K562 (cell line): ENCODE measurements around the gene PRM3. TPM values are rescaled to one million over a fixed set of nuclear protein-coding genes. Genes with fewer than 3 reads are reported as not detected.

ENCODE experiments used
- ARID2 ChIP-seq: fragments of 450-650 bp; IDR thresholded peaks from 2 replicates; pipeline ENCODE4 v1.6.1; 2017; ENCODE audit warnings: antibody characterized with exemption, mild to moderate bottlenecking
- GABPA ChIP-seq: fragments of 200-800 bp; sonication (Bioruptor generic); conservative IDR thresholded peaks from 2 replicates; pipeline ENCODE4 v1.6.1; 2016; ENCODE audit warnings: low read depth, missing genetic modification characterization, missing compliant biosample characterization
- SMARCE1 ChIP-seq: fragments of 450-650 bp; IDR thresholded peaks from 2 replicates; pipeline ENCODE4 v1.7.1; 2016; ENCODE audit warnings: mild to moderate bottlenecking
- SUPT5H ChIP-seq: fragments of 450-650 bp; IDR thresholded peaks from 2 replicates; pipeline ENCODE4 v1.6.1; 2016
- U2AF2 ChIP-seq: fragments of 200-400 bp; formaldehyde crosslinking; optimal IDR thresholded peaks from 2 replicates; pipeline ENCODE3; 2017; ENCODE audit warnings: low read depth, mild to moderate bottlenecking, low read length
- polyA plus RNA-seq, 8 experiments: library from polyadenylated mRNA; depleted of rRNA in 4 of 8; stranded (reverse) in 5 of 8; unstranded in 3 of 8; fragments of >200 nt; fragmentation: Nextera tagmentation in 2 of 8; fragmentation: Illumina TruSeq in 1 of 8; extraction: Ambion mirVana in 2 of 8; extraction: Trizol in 1 of 8; gene quantifications; 2 replicates each; pipeline versions ENCODE4 v1.2.1 to v1.2.3, GENCODE V29; 2011 to 2014; ENCODE audit warnings: inconsistent platforms in 1 of 8, missing spikeins in 1 of 8
- total RNA-seq, 7 experiments: library from RNA; depleted of rRNA in 6 of 7; stranded (reverse); fragments of >200 nt in 6 of 7; fragmentation: Illumina TruSeq in 2 of 7; extraction: Trizol in 2 of 7; gene quantifications; 2 replicates each; pipeline versions ENCODE4 v1.2.1 to v1.2.3, GENCODE V29; 2011 to 2021; ENCODE audit warnings: low replicate concordance in 1 of 7
- TF ChIP-seq, protein P1 (sequence below): sonication (generic); formaldehyde crosslinking; IDR thresholded peaks from 2 replicates; pipeline ENCODE4 v1.8.0; 2022; ENCODE audit warnings: missing genetic modification reagents, mild to moderate bottlenecking, moderate library complexity, borderline replicate concordance
- TF ChIP-seq, protein P2 (sequence below), 2 experiments: fragments of 450-650 bp; IDR thresholded peaks; 2 replicates each; pipeline ENCODE4 v1.6.1; 2018; ENCODE audit warnings: mild to moderate bottlenecking in 2 of 2, low read depth in 1 of 2; ENCODE audit not compliant: partially characterized antibody in 2 of 2
- TF ChIP-seq, protein P3 (sequence below): fragments of 450-650 bp; IDR thresholded peaks from 2 replicates; pipeline ENCODE4 v1.6.1; 2016; ENCODE audit warnings: mild to moderate bottlenecking, moderate library complexity

PRM3 gene
- total and polyA plus RNA-seq, 9 of the 15 experiments (the other 6 are each of a cell fraction or from before 2014, with no cell fraction given), result not detected

DNA sequence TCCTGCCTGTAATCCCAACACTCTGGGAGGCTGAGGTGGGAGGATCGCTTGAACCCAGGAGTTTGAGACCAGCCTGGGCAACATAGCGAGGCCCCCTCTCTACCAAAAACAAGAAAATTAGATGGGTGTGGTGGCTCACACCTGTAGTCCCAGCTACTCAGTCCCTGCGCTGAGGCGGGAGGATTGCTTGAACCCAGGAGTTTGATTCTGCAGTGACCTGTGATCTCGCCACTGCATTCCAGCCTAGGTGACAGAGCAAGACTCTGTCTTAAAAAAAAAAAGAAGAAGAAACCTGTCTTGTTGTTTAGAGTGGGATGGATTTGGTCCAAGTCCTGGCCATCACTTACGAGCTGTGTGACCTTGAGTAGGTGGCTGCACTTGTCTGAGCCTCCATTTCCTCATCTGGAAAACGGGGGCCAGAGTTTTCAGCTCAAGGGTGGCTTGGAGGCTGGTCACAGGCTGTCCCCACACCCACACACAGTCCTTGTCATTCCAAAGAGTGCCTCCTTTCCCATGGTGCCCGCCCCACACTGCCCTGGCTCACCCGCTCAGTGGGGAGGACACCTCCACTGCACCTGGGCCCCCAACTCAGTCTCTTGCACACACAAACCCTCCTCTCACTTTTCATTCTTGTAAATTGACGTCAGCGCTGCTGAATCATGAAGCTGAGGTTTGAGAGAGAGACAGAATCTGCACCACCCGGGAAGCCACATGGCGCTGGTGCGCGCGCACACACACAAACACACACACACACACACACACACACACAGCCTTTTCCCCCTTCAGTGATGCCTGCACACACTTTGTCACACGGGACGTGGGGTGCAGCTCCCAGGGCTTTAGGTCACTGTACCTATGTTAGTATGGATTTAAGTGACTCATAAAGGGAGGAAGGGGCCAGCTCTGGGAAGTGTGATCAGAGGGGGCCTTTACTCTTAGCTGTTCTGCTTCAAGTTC lies 21.6 kb downstream of the PRM3 start (continued):
- TF ChIP-seq, protein P1, sequence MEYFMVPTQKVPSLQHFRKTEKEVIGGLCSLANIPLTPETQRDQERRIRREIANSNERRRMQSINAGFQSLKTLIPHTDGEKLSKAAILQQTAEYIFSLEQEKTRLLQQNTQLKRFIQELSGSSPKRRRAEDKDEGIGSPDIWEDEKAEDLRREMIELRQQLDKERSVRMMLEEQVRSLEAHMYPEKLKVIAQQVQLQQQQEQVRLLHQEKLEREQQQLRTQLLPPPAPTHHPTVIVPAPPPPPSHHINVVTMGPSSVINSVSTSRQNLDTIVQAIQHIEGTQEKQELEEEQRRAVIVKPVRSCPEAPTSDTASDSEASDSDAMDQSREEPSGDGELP (CRISPR knock-in tag), result peak; percentile 57; the same call in 1 of the 2 replicates
- TF ChIP-seq U2AF2 (no peak), GABPA (tag) (no peak), SMARCE1 (peak; percentile 62; the same call in 1 of the 2 replicates), ARID2 (peak; percentile 50; the same call in 1 of the 2 replicates), SUPT5H (peak; percentile 41; the same call in 1 of the 2 replicates)
- TF ChIP-seq, protein P2, sequence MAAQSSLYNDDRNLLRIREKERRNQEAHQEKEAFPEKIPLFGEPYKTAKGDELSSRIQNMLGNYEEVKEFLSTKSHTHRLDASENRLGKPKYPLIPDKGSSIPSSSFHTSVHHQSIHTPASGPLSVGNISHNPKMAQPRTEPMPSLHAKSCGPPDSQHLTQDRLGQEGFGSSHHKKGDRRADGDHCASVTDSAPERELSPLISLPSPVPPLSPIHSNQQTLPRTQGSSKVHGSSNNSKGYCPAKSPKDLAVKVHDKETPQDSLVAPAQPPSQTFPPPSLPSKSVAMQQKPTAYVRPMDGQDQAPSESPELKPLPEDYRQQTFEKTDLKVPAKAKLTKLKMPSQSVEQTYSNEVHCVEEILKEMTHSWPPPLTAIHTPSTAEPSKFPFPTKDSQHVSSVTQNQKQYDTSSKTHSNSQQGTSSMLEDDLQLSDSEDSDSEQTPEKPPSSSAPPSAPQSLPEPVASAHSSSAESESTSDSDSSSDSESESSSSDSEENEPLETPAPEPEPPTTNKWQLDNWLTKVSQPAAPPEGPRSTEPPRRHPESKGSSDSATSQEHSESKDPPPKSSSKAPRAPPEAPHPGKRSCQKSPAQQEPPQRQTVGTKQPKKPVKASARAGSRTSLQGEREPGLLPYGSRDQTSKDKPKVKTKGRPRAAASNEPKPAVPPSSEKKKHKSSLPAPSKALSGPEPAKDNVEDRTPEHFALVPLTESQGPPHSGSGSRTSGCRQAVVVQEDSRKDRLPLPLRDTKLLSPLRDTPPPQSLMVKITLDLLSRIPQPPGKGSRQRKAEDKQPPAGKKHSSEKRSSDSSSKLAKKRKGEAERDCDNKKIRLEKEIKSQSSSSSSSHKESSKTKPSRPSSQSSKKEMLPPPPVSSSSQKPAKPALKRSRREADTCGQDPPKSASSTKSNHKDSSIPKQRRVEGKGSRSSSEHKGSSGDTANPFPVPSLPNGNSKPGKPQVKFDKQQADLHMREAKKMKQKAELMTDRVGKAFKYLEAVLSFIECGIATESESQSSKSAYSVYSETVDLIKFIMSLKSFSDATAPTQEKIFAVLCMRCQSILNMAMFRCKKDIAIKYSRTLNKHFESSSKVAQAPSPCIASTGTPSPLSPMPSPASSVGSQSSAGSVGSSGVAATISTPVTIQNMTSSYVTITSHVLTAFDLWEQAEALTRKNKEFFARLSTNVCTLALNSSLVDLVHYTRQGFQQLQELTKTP (IDR thresholded peaks at IDR 0.05; ENCODE audit: low read depth in 1 of 2, partially characterized antibody in 2 of 2), result peak in 1 of 2 experiments; percentile 45
- TF ChIP-seq, protein P3, sequence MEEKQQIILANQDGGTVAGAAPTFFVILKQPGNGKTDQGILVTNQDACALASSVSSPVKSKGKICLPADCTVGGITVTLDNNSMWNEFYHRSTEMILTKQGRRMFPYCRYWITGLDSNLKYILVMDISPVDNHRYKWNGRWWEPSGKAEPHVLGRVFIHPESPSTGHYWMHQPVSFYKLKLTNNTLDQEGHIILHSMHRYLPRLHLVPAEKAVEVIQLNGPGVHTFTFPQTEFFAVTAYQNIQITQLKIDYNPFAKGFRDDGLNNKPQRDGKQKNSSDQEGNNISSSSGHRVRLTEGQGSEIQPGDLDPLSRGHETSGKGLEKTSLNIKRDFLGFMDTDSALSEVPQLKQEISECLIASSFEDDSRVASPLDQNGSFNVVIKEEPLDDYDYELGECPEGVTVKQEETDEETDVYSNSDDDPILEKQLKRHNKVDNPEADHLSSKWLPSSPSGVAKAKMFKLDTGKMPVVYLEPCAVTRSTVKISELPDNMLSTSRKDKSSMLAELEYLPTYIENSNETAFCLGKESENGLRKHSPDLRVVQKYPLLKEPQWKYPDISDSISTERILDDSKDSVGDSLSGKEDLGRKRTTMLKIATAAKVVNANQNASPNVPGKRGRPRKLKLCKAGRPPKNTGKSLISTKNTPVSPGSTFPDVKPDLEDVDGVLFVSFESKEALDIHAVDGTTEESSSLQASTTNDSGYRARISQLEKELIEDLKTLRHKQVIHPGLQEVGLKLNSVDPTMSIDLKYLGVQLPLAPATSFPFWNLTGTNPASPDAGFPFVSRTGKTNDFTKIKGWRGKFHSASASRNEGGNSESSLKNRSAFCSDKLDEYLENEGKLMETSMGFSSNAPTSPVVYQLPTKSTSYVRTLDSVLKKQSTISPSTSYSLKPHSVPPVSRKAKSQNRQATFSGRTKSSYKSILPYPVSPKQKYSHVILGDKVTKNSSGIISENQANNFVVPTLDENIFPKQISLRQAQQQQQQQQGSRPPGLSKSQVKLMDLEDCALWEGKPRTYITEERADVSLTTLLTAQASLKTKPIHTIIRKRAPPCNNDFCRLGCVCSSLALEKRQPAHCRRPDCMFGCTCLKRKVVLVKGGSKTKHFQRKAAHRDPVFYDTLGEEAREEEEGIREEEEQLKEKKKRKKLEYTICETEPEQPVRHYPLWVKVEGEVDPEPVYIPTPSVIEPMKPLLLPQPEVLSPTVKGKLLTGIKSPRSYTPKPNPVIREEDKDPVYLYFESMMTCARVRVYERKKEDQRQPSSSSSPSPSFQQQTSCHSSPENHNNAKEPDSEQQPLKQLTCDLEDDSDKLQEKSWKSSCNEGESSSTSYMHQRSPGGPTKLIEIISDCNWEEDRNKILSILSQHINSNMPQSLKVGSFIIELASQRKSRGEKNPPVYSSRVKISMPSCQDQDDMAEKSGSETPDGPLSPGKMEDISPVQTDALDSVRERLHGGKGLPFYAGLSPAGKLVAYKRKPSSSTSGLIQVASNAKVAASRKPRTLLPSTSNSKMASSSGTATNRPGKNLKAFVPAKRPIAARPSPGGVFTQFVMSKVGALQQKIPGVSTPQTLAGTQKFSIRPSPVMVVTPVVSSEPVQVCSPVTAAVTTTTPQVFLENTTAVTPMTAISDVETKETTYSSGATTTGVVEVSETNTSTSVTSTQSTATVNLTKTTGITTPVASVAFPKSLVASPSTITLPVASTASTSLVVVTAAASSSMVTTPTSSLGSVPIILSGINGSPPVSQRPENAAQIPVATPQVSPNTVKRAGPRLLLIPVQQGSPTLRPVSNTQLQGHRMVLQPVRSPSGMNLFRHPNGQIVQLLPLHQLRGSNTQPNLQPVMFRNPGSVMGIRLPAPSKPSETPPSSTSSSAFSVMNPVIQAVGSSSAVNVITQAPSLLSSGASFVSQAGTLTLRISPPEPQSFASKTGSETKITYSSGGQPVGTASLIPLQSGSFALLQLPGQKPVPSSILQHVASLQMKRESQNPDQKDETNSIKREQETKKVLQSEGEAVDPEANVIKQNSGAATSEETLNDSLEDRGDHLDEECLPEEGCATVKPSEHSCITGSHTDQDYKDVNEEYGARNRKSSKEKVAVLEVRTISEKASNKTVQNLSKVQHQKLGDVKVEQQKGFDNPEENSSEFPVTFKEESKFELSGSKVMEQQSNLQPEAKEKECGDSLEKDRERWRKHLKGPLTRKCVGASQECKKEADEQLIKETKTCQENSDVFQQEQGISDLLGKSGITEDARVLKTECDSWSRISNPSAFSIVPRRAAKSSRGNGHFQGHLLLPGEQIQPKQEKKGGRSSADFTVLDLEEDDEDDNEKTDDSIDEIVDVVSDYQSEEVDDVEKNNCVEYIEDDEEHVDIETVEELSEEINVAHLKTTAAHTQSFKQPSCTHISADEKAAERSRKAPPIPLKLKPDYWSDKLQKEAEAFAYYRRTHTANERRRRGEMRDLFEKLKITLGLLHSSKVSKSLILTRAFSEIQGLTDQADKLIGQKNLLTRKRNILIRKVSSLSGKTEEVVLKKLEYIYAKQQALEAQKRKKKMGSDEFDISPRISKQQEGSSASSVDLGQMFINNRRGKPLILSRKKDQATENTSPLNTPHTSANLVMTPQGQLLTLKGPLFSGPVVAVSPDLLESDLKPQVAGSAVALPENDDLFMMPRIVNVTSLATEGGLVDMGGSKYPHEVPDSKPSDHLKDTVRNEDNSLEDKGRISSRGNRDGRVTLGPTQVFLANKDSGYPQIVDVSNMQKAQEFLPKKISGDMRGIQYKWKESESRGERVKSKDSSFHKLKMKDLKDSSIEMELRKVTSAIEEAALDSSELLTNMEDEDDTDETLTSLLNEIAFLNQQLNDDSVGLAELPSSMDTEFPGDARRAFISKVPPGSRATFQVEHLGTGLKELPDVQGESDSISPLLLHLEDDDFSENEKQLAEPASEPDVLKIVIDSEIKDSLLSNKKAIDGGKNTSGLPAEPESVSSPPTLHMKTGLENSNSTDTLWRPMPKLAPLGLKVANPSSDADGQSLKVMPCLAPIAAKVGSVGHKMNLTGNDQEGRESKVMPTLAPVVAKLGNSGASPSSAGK, result peak; percentile 14; the same call in 1 of the 2 replicates
